DND-41 (cell line): ENCODE measurements around the gene THBS4.
A peak's percentile ranks its signal among the peaks of the same experiment; 100 is the strongest.
"Not testable (repeated sequence)": the region's sequence is repeated elsewhere in the genome, so short reads cannot be mapped to it uniquely, and the experiment has no call there.

ENCODE experiments used
- ATAC-seq: fragments of 200-7000 bp; cut with Tn5 transposase; 3 replicates; pipeline ENCODE4 v1.9.1; 2021; ENCODE audit warnings: low read depth; ENCODE audit not compliant: insufficient read depth
- DNase-seq: peaks from one replicate; pipeline ENCODE4 v3.0.0-alpha.2; 2020
- H2AFZ ChIP-seq: 2 replicates; pipeline ENCODE4 v1.6.0; 2012; ENCODE audit warnings: low read depth, low read length
- H3K27ac ChIP-seq: 2 replicates; pipeline ENCODE4 v1.5.1; 2012; ENCODE audit warnings: low read length, inconsistent platforms
- H3K27me3 ChIP-seq: fragments of 200-600 bp; sonication (generic); 2 replicates; pipeline ENCODE4 v1.6.0; 2012; ENCODE audit warnings: low read length, mild to moderate bottlenecking, inconsistent platforms; ENCODE audit not compliant: insufficient read depth, poor library complexity
- H3K36me3 ChIP-seq: 2 replicates; pipeline ENCODE4 v1.5.1; 2012; ENCODE audit warnings: low read length, inconsistent platforms; ENCODE audit not compliant: insufficient read depth
- H3K4me1 ChIP-seq: 2 replicates; pipeline ENCODE4 v1.5.1; 2012; ENCODE audit warnings: mild to moderate bottlenecking, low read length; ENCODE audit not compliant: insufficient read depth
- H3K4me2 ChIP-seq: 2 replicates; pipeline ENCODE4 v1.6.0; 2012; ENCODE audit warnings: mild to moderate bottlenecking, moderate library complexity, low read length, inconsistent platforms; ENCODE audit not compliant: insufficient read depth
- H3K4me3 ChIP-seq, 2 experiments: fragments of 200-600 bp in 1 of 2; shearing (Covaris generic) in 1 of 2; 2 replicates each; pipeline ENCODE4 v1.5.1; 2012 to 2016; ENCODE audit warnings: inconsistent platforms in 2 of 2, low read length in 2 of 2, mild to moderate bottlenecking in 2 of 2, low read depth in 1 of 2, moderate library complexity in 1 of 2
- H3K79me2 ChIP-seq: 2 replicates; pipeline ENCODE4 v1.6.0; 2012; ENCODE audit warnings: low read length, inconsistent platforms; ENCODE audit not compliant: insufficient read depth
- H3K9ac ChIP-seq: 2 replicates; pipeline ENCODE4 v1.6.0; 2012; ENCODE audit warnings: low read depth, mild to moderate bottlenecking, inconsistent platforms, low read length, moderate library complexity
- H3K9me3 ChIP-seq: 2 replicates; pipeline ENCODE4 v1.5.1; 2012; ENCODE audit warnings: low read length, moderate library complexity, mild to moderate bottlenecking, inconsistent platforms; ENCODE audit not compliant: insufficient read depth, severe bottlenecking
- H4K20me1 ChIP-seq: 2 replicates; pipeline ENCODE4 v1.6.0; 2012; ENCODE audit warnings: low read length; ENCODE audit not compliant: insufficient read depth
- CTCF ChIP-seq: IDR thresholded peaks from 2 replicates; pipeline ENCODE4 v1.5.1; 2012; ENCODE audit warnings: borderline replicate concordance, low read length, moderate library complexity, mild to moderate bottlenecking; ENCODE audit not compliant: poor library complexity, severe bottlenecking; ENCODE audit errors: extremely low read depth
- EZH2 ChIP-seq: IDR thresholded peaks from 3 replicates; pipeline ENCODE4 v1.6.1; 2012; ENCODE audit warnings: borderline replicate concordance, low read depth, mild to moderate bottlenecking, moderate library complexity, low read length, inconsistent platforms; ENCODE audit not compliant: severe bottlenecking

Gene THBS4

DNA sequence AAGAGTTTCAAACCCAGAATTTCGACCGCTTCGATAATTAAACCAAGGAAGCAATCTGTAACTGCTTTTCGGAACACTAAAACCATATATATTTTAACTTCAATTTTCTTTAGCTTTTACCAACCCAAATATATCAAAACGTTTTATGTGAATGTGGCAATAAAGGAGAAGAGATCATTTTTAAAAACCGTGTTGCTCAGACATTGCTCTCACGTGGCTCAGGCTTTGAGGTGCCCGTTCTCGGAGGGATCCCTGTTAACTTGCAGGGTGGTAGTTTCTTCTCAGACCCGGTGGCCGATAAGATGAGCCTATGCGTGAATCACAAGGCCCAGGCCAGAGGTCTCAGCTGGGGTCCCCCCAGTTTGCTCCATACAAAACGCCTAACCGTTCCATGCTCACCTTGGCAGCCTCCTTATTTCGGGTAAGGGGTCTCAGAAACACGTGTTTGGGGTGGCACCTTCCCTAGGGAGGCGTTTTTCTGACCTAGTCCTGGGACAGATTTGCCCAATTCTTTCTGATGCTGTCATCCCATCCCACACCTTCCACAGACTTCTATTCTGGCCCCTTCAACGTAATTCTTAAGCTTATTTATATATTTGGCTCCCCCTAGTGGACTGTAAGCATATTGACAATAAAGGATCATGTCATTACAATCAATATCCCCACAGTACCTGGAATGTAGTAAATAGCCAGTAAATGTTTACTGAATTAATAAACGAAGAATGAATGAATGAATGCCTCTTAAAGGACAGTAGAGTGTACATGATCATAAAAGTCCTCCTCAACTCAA is 48.1 kb downstream of the THBS4 start:
- Histone ChIP-seq H3K27ac (no peak overlapping the region), H3K79me2 (no peaks in the 10 kb centered on the region), H3K9ac (no peak overlapping the region), H3K27me3 (no peaks in the 10 kb centered on the region), H4K20me1 (no peaks in the 10 kb centered on the region), H3K36me3 (no peaks in the 10 kb centered on the region), H3K4me3 (no peak overlapping the region), H3K9me3 (no peaks in the 10 kb centered on the region), H3K4me2 (no peak overlapping the region), H2AFZ (no peak overlapping the region), H3K4me1 (no peaks in the 10 kb centered on the region)
- ATAC-seq (peak; percentile 90), DNase-seq (peak; percentile 12)
- TF ChIP-seq CTCF = peak; percentile 90
- no peak for TF ChIP-seq EZH2

DNA sequence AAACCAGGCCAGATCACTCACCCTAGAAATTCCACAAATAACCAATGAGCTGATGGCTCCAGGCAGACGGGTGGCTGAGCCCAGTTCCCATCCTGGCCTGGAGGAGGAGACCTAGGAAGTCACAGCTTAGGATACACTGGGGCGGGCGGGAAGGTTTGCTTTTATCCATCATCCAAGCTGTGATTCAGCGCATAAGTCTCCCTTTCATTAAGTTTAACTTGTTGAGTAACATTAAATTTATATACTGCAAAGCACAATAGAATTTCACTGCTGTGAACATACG is 55.7 kb downstream of the THBS4 start:
- TF ChIP-seq CTCF (no peak), EZH2 (no peak)
- no peak overlapping the region for H3K4me3 ChIP-seq
- DNase-seq = no peak
- no peak overlapping the region for H3K27ac ChIP-seq
- no peak overlapping the region for H3K4me2 ChIP-seq
- H4K20me1 ChIP-seq = no peaks in the 10 kb centered on the region
- ATAC-seq = no peak
- no peaks in the 10 kb centered on the region for H3K27me3 ChIP-seq
- no peak overlapping the region for H3K9ac ChIP-seq
- H3K36me3 ChIP-seq = no peaks in the 10 kb centered on the region
- H2AFZ ChIP-seq = no peak overlapping the region
- H3K79me2 ChIP-seq = no peaks in the 10 kb centered on the region
- H3K9me3 ChIP-seq = no peaks in the 10 kb centered on the region
- H3K4me1 ChIP-seq = peaks cover 12% of the 10 kb centered on the region

DNA sequence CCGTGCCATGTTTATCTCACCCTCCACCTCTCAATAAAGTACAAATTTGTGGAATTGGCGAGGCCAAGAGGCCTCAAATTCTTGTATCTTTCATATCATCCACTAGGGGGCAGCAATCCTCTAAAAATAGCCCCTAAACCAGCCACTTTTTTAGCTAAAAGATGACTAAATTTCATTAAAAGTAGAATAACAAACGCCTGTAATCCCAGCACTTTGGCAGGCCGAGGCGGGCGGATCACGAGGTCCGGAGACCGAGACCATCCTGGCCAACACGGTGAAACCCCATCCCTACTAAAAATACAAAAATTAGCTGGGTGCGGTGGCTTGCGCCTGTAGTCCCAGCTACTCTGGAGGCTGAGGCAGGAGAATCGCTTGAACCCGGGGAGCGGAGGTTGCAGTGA is 56.6 kb downstream of the THBS4 start:
- TF ChIP-seq CTCF = peak; percentile 80
- H3K36me3 ChIP-seq, H3K27me3 ChIP-seq, H3K9ac ChIP-seq, H3K4me2 ChIP-seq, H3K9me3 ChIP-seq, H4K20me1 ChIP-seq, H3K79me2 ChIP-seq, H2AFZ ChIP-seq, H3K27ac ChIP-seq, H3K4me3 ChIP-seq: not testable (repeated sequence)
- peak; percentile 88 for ATAC-seq
- peaks cover 12% of the 10 kb centered on the region for H3K4me1 ChIP-seq
- DNase-seq = peak; percentile 38

DNA sequence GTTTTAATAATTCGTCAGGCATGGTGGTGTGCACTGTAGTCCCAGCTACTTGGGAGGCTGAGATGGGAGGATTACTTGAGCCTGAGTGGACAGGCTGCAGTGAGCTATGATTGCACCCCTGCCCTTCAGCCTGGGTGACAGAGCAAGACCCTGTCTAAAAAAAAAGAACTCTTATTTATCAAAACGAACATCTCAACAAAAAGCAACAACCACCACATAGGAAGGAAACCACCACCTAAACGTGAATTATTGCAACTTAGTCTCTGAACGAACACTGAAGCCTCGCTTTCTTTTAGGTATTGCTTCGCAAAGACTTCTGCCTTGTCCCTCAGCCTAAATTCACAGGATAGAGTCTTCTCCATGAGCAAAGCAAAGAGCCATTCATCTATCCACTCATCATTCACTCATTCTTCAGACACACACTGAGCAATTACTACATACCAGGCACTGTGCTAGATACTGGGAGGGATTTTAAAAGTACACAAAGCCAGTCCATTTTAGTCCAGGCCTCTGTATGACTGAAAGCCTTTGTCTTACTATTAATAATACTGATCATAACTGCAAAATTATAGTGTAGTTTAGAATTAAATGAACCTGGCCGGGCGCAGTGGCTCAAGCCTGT is 57.4 kb downstream of the THBS4 start:
- DNase-seq (no peak), ATAC-seq (no peak)
- H3K9me3 ChIP-seq = no peaks in the 10 kb centered on the region
- no peak overlapping the region for H3K4me3 ChIP-seq
- H2AFZ ChIP-seq = peak overlapping the region; percentile 63
- H3K9ac ChIP-seq = no peak overlapping the region; the same call in 1 of the 2 replicates
- peak overlapping the region; percentile 79 for H3K27ac ChIP-seq
- no peaks in the 10 kb centered on the region for H3K27me3 ChIP-seq
- TF ChIP-seq EZH2 (no peak), CTCF (no peak)
- H3K79me2 ChIP-seq = no peaks in the 10 kb centered on the region
- no peak overlapping the region for H3K4me2 ChIP-seq
- H4K20me1 ChIP-seq = no peaks in the 10 kb centered on the region
- no peaks in the 10 kb centered on the region for H3K36me3 ChIP-seq
- H3K4me1 ChIP-seq = peaks cover 12% of the 10 kb centered on the region
